Measurements from ENCODE around the gene NDE1.
A peak's percentile ranks its signal among the peaks of the same experiment; 100 is the strongest.
"Not testable (repeated sequence)": the region's sequence is repeated elsewhere in the genome, so short reads cannot be mapped to it uniquely, and the experiment has no call there.

Gene NDE1, protein sequence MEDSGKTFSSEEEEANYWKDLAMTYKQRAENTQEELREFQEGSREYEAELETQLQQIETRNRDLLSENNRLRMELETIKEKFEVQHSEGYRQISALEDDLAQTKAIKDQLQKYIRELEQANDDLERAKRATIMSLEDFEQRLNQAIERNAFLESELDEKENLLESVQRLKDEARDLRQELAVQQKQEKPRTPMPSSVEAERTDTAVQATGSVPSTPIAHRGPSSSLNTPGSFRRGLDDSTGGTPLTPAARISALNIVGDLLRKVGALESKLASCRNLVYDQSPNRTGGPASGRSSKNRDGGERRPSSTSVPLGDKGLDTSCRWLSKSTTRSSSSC

DNA sequence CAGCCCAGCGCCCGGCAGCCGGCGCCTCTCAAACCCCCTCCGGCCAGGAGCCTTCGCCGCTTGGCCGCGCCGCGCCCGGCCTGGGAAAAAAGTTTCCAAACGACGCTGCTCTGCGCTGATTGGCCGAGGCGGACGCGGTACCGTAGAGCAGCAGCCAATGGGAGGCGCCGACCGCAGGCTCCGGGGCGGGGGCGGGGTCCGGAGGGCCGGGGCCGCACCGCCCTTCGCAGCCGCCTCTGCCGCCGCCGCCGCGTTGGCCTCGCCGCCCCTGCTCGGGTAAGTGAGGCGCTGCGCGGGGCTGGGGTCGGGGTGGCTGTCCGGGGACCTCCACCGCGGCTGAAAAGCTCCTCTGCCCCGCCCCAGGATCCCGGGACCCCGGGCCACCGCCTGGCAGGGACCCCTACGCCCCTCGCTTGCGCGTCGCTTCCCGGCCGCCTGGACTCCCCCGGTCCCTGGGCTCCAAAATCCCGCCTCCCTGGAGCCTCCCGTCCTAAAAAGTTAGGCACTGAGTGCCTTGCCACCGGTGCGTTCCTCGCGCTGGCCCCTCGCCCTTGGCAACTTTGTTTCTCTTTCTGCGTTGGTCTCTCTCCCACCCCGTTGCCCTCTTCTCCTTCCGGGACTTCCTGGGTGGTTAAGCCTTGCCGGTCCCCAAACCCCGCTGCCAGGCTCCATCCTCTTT lies at the start of gene NDE1:
Gene NDE1, plus strand, starts transcription at position 227 of the 679 bp plus-strand sequence. CDS start 14,534 bp downstream, outside the sequence.
- peak in 55 of 56 donors; percentile 28 to 97 (median 81) for DNase-seq

DNA sequence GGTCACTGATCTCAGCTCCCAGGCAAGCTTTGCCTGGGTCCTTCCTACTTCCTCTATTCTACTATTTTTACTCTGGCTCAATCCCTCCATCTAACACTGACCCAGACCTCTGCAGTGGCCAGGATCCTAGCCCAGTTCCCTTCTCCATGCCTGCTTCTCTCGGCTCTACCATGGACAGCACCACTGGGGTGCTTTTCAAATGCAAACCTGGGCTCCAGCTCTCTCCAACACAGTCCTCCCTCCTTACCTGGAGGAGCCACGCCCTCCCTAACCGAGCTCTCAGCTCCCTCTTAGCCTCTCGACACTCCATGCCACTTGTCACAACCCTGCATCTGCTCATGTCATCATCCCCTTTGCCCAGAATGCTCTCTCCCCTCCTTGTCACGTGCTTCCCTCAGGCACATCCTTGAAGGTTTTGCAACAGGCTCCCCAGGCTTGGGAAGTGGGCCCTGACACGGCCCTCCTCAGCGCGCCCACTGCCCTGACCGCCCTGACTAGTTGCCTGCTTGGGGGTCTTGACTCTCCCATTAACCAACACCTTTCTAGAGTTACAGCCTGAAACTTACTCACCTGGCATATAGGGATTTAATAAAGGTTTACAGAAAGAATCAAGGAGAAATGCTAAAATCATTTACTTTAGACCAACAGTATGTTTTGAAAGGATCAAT lies 48.7 kb upstream of the NDE1 start:
- DNase-seq, result no peak

DNA sequence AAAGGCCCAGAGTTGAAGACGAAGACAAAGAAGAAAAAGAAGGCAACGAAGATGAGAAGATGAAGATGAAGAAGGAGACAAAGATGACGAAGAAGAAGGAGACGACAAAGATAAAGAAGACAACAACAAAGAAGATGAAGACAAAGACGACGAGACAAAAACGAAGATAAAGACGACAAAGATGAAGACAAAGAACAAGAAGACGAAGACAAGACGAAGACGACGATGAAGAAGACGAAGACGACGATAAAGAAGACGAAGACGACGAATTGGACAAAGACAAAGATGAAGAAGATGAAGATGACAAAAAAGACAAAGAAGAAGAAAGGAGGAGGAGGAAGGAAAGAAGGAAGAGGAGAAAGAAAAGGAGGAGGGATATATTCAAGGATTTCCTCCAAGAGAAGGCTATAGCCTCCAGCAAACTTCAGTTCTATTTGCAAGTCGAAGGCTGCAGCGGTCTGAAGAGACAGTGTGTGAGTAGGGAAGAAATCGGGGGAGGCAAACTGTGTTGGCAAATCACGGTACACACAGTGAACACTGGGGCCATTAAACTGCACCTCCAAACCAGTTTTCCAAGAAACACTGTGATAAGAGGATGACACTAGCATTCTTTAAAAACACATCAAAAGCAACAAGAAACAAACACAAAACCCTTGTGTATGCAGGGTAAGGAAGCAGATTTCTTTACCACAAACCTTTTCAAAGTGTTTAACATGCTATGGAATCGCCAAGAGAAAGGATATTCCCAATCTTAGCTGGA lies 47.6 kb upstream of the NDE1 start:
- no peak for DNase-seq

DNA sequence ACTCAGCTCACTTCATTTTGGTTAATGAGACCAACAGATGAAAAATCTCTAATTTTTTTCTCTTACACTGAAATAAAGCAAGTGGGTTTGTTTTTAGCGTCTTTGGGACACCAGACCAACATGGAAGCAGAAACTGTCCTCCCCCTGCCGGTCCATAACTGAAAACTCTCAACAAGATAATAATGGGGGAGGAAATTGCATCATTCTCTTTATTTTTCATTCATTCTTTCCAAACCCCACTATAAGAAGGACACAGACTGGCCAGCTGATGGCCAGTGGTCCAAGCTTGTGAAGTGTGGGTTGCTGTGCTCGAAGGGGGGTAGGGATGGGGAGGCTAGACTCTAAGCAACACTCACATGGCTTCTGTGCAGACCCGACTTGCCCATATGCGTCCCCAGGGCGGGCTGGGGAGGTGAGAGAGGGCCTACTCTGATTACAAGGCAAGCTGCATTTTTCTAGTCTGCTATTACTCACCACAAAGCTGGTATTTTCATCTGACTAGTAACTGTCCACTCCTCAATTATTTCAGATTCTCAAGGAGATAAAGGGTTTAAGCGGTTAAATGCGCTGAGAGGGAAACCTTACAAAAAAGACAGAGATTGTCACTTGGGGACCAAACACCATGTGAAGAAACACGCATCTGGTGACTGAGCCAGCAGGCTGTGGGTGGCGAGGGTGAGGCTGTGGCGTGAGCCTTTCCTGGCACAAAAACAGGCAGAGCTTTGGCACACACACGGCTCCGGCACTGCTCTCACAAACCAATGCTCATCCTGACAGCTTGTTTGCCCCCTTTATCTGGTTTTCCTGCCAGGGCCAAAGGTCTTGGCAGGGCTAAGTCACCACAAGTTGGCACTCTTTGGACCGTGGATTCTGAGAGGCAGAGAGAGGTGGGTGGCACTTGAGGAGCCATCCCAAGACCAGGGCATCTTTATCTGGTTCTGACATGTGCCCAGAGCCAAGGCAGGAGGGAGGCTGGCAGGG lies 45.3 kb upstream of the NDE1 start:
- DNase-seq, result peak in 19 of 56 donors; percentile 3 to 43 (median 10)

GRCh38 chr16:15605839-15606517 lies 44.1 kb upstream of the NDE1 start:
- peak in 10 of 56 donors; percentile 4 to 35 (median 14) for DNase-seq

DNA sequence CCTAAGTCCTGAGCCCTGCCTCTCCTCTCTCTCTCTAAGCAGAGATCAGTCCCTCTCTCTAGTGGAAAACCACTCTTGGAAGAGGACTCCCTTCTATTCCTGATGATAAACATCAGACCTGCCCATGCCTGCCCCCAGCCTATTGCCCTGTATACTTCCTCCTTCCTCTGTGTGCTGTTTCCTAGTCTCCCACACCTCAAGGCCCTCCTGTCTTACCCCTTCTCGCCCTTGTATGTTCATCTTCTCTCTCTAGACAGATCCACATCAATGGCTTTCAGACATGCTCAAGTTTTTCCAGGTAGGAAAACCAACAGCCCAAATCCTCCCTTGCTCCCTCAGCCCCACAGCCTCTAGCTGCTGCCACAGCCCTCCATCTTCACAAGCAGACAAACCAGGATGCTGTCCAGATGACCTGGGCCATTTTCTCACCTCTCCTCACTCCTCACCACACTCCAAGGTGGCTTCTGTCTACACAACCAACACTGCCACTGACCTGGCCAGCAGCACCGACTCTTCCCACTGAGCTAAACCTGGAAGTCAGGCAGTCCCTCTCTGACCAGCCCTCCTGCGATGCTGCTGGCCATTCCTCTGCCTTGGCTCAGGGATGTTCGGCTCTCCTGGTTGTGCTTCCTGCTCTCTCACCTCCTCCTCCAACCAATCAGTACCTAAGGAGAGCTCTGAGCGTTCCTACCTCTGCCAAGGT lies 43.4 kb upstream of the NDE1 start:
- DNase-seq, result no peak

DNA sequence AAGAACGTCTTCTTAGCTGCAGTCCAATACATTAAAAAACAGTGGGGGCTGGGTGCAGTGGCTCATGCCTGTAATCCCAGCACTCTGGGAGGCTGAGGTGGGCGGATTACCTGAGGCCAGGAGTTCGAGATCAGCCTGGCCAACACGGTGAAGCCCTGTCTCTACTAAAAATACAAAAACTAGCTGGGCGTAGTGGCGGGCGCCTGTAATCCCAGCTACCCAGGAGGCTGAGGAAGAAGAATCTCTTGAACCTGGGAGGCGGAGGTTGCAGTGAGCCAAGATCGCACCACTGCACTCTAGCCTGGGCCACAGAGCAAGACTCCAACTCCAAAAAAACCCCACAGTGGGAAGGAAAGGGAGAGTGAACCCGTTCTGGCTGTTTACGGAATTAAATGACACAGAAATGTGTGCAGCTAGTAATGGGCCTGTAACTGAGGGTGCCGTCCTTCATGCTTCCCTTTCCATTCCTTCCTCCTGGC lies 42.8 kb upstream of the NDE1 start:
- DNase-seq, result not testable (repeated sequence)

- DNase-seq, result peak in 1 of 56 donors; percentile 8
These were observed 42.2 kb upstream of the NDE1 start for GRCh38 chr16:15607700-15608396.

DNA sequence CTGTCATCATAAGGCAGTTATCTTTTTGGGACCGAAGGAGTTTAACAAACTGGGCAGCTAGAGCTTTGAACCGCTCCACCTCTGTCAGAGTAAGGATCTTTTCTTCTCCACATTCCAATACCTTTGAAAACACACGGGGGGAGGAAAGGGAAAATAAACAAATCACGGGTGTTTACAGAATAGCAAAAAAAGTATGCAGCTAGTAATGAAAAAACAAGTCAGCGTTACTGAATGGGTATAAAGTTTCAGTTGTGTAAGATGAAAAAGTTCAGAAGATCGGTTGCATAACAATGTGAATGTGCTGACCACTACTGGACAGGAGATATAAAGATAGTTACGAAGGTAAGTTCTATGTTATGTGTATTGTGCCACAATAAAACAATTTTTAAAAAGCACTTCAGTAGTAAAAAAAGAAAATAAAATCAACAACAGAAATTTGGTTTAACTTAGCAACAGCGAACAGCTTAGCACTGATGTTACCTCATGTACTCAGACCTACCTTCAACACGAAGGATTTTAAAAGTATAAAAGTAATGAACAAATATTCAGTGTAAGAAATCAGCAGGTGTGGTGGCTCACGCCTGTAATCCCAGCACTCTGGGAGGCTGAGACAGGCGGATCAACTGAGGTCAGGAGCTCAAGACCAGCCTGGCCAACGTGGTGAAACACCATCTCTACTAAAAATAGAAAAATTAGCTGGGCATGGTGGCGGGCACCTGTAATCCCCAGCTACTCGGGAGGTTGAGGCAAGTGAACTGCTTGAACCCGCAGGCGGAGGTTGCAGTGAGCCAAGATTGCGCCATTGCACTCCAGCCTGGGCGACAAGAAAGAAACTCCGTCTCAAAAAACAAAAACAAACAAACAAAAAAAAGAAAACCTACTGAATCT lies 41.4 kb upstream of the NDE1 start:
- DNase-seq, result no peak

DNA sequence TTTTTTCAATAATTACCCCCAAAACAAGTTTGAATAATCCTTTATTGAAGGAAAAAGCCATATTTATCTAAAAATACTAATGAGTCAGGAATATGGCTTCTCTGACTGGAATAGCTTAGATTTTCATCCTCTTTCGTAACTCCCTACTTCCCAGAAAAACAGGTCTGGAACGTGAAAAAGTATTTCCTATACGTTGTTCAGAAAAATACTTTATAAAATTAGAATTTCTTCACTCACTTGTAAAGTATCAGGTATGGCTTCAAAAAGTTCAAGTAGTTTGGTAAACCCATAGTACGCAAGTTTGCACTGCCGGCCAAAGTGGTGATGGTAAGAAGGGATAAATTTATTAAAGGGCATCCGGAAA lies 40.8 kb upstream of the NDE1 start:
- DNase-seq, result no peak

DNA sequence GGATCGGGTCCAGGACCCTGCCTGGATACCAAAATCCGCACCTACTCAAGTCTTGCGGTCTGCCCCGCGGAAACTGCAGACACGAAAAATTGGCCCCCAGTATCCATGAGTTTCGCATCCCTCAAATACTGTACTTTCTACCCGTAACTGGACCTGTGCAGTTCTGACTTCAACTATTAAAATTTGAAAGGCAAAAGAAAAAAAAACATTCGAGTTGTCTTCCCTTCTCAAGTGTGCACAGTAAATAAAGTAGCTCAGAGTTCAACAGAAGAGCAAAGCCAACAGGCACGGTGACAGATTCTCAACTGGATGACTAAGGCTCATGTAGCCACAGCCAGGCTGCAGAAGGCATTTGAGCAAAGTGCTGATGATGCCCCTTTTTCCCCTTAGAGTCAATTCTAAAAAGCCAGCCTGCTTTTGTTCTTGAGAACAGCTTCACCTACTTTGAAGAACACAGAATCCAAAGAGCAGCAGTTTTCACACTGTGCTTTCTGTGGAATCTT lies 39.6 kb upstream of the NDE1 start:
- no peak for DNase-seq

GRCh38 chr16:15611610-15612009 lies 38.4 kb upstream of the NDE1 start:
- no peak for DNase-seq

DNA sequence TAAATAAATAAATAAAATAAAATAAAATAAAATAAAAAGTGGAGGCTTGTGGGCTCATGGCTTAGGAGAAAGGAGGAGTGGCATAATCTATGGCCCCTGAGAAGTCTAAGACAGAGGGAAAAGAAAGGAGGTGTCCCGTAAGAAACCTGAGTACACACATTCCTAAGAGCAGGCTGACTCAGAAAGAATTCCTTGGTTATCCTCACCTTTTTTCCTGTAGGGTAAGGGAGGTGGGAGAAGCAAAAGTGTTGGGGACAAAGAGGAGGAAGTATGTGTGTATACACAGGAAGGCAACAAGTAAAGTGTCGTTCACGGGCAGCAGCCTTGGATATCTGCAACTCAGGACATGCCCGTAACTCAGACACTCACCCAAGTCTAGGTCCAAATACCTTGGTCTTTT lies 36.4 kb upstream of the NDE1 start:
- no peak for DNase-seq

DNA sequence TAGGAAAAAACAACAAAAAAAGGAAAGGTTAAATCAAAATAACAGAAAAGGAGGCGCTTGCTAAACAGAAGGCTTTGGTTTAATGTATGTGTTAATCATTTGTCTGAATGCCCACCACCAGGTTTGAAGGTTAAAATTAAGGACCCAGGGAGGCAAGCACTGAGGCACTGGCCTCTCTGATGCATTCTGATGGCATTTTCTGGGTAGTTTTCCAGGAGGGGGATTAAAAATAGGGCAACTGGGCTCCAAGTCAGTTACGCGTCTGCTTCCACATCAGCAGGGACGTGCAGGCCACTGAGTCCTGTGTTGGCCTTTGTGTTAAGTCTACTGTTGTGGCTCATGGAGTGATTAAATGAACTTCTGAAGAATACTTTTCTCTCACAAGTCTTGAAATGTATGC lies 34.0 kb upstream of the NDE1 start:
- no peak for DNase-seq

GRCh38 chr16:15616475-15617165 lies 33.4 kb upstream of the NDE1 start:
- DNase-seq, result no peak

DNA sequence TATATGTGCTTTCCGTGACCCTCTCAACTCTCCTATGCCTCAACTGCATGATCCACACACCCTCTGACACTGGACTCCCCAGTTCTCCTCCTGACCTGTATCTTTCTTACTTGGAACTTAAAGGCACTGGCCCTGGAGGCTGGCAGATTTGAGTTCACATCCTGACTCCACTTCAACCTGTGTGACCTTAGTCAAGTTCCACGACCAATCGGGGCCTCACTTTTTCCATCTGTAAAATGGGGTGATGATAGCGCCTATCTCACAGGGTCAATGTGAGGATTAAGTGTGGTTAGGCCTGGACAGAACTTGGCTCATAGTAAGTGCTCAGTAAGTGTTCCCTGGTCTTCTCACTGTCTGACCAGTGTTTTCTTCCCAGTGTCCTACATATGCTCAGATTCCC lies 32.1 kb upstream of the NDE1 start:
- DNase-seq, result no peak

All from nucleus accumbens (tissue), 56 donors.